ENCODE data around the gene DSCAML1.
"Not testable (repeated sequence)": the region's sequence is repeated elsewhere in the genome, so short reads cannot be mapped to it uniquely, and the experiment has no call there.

DSCAML1 gene

DNA sequence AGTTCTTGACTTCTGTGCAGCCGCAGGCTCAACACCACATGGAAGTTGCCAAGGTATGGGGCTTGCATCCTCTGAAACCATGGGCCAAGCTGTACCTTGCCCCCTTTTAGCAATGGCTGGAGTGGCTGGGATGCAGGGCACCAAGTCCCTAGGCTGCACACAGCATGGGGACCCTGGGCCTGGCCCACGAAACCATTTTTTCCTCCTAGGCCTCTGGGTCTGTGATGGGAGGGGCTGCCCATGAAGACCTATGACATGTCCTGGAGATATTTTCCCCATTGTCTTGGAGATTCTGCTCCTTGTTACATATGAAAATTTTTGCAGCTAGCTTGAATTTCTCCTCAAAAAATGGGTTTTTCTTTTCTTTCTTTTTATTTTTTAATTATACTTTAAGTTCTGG, 398.4 kb downstream of the DSCAML1 start:
- in situ Hi-C loops (cut with MboI; ENCODE audit: low sequenced_read_pairs), result not testable (repeated sequence)

DNA sequence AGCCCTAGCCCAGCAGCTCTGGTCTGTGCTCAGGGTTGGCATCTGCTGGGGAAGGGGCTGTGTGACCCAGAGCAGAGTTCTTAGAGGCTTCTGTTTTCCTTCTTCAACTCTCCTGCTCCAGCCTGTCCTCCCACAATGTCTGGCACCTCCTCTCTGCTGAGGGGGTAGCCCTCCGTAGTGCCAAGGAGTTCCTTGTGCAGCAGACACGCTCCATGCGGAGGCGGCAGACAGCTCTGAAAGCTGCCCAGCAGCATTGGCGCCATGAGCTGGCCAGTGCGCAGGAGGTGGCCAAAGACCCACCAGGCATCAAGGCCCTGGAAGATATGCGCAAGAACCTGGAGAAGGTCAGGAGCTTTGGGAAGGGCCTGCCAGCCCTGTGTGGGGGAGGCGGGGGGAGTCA, 400.0 kb downstream of the DSCAML1 start:
- in situ Hi-C loops (cut with MboI; ENCODE audit: low sequenced_read_pairs), result no loop called here

DNA sequence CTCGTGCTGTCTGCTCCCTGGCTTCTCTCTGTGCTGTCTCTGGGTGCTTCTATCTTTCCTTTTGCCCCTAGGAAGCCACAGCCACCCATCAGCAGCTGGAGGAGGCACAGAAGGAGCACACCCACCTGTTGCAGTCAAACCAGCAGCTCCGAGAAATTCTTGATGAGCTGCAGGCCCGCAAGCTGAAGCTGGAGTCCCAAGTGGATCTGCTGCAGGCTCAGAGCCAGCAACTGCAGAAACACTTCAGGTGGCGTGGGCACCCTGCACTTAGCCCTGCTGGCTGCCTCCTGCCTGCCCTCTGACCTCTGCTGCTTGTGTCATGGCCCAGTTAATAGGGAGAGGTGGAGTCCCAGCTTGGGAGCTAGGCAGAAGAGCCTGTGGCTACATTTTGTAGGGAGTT, 401.5 kb downstream of the DSCAML1 start:
- in situ Hi-C loops (cut with MboI; ENCODE audit: low sequenced_read_pairs), result no loop called here

DNA sequence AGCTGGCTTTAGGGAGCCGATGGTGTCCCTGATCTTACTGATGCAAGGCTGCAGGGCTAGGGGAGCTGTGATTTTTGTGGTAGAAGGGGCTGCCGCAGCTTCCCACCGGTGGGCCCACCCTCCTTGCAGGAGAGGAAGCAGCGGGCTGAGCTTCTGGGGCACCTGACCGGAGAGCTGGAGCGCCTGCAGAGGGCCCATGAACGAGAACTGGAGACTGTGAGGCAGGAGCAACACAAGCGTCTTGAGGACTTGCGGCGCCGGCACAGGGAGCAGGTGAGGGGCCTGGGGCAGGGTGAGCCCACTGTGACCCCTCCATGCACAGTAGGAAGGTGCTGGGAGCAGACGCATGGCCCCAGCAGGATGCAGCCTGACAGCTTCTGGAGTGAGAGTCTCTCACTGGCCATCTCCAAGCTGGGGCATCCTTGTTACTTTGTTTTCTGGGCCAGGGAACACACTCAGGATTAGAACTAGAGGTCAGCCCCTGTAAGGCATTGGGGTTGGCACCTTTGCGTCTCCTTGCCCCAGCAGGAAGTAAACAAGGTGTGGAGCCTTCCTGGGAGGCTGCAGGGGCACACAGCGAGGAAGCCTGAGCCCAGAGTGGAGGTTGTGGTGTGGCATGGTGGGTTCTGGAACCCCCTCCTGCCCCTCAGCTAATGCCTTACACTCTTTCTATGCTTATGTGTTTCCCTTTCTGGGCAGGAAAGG, 402.6 kb downstream of the DSCAML1 start:
- in situ Hi-C loops (cut with MboI; ENCODE audit: low sequenced_read_pairs), result no loop called here

DNA sequence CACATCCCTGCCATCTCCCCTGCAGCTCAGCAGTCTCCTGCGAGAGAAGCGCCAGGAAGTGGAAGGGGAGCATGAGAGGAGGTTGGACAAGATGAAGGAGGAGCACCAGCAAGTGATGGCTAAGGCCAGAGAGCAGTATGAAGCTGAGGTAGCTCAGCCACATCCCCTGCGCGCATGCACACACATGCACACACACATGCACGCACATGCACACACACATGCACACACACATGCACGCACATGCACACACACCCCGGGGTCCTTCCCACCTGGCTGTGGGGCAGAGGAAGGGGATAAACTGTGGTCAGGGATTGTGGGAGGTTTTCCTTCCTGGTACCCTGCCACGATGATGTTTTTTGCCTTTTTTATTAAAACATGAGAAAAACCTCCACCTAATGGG, 404.0 kb downstream of the DSCAML1 start:
- in situ Hi-C loops (cut with MboI; ENCODE audit: low sequenced_read_pairs), result no loop called here

DNA sequence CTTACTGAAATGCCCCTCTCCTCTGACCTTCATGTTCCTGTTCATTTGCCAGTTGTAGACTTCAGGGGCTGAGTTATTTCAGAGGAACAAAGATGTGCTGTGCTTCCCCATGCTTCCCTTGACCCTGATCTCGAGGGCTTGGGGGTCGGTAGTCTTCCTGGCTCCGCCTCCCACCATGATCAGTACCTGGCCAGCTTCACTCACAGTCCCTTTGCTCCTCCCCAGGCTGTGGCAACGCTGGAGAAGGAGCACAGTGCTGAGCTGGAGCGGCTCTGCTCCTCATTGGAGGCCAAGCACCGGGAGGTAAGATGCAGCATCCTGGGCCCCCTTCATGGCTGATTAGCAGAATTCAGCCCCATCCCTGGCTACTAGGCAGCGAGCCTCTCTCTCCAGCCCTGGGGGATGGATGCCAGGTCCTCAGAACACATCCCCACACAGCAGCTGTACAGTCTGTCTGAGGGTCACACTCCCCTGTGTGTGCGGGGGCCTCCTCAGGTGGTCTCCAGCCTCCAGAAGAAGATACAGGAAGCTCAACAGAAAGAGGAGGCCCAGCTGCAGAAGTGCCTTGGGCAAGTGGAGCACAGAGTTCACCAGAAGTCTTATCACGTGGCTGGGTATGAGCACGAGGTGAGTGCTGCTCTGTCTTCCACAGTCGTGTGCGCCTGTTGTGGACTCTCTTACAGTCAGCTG, 404.9 kb downstream of the DSCAML1 start:
- in situ Hi-C loops (cut with MboI; ENCODE audit: low sequenced_read_pairs), result no loop called here

DNA sequence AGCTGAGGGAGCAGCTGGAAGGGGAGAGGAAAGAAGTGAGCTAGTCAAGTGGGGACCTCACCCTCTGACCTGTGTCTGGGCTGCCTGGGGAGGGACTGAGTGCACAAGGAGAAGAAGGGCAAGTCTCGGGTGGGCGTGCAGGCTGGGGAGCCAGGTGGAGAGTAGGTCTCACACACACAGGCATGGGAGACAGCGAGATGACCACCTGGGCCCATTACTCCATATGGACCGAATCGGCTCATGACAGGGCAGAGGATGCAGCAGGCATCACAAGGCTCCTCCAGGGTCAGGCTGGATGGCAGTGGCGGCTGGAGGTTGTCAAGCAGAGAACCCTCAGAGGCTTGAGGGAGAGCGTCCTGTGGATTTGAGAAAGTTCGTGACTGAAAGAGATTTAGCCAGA, 405.8 kb downstream of the DSCAML1 start:
- in situ Hi-C loops (cut with MboI; ENCODE audit: low sequenced_read_pairs), result no loop called here

DNA sequence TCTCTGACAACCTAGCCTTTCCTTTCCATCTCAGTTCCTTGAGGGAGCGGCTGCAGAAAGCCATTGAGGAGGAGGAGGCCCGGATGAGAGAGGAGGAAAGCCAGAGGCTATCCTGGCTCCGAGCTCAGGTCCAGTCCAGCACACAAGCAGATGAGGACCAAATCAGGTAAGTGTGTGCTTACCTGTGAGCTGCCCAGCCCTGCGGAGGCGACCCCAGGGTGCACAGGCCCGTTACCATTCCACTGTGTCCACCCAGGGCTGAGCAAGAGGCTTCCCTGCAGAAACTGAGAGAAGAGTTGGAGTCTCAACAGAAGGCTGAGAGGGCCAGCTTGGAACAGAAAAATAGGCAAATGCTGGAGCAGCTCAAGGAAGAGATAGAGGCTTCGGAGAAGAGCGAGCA, 406.3 kb downstream of the DSCAML1 start:
- in situ Hi-C loops (cut with MboI; ENCODE audit: low sequenced_read_pairs), result no loop called here

DNA sequence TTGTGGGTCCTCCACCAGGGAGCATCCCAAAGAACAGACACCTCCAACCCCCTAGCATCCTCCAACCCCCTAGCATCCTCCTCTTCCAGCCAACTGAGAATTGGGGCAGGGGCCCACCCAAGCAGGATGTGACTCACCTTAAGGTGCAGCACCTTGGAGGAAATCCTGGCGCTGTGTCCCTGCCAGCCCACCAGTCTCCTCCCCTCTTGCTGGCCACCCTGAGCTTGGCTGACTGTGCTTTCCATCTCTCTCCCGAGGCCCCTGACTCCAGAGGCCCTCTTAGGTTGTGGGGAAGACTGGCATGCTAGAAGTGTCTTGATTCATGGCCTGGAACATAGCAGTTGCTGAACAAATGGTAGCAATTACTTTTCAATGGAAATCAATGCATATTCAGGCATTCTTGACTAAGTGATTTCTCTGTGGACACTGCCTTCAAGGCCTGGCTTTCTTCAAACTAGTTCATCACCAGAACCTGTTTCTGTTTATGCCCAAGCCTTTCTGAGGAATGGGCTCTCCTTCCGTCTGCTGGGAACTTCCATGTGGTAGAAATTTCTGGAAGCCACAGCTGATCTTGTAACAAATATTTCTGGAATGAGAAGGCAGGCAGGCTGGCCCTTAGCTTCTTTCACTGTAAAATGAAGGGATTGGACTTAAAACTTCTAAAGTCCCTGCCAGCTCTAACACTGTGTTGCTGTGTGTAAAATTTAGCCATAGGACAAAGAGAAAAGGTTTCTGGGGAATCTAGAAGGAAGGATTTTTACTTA, 408.8 kb downstream of the DSCAML1 start:
- in situ Hi-C loops (cut with MboI; ENCODE audit: low sequenced_read_pairs), result no loop called here

DNA sequence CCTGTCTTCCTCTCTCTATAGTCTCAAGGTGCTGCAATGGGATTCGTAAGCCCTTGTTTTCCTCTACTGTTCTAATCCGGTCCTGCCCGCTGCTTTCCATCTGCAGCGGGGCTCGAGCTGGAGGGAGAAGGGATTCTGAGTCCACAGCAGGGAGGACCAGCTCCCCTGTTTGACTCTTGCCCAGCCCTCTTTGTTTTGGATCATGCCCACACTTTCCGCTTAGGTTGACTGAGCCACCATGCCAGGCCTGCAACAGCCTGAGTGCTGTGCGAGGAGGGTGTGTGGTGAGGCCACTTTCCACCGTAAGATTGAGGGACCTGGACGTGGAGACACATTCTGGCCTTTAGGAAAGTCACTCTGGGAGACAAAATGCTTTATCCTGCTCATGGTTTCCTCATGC, 411.1 kb downstream of the DSCAML1 start:
- in situ Hi-C loops (cut with MboI; ENCODE audit: low sequenced_read_pairs), result no loop called here

DNA sequence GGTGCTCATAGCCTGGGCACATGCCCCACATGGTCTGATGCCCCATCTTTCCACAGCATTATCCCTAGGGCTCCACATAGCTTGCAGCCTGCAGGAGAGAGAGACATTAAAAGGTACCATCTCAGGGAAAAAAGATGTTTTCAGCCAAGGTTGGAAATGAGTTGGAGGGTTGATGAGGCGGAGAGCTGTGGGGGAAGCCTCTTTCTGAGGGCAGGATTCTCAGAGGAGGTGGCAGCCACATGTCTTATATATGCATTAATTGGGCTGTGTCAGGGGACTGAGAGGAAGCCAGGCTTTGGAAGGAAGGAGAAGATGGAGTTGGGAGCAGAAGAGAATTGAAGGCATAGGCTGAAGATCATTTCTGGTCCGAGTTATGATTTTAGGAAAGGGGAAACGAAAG, 411.5 kb downstream of the DSCAML1 start:
- in situ Hi-C loops (cut with MboI; ENCODE audit: low sequenced_read_pairs), result no loop called here

DNA sequence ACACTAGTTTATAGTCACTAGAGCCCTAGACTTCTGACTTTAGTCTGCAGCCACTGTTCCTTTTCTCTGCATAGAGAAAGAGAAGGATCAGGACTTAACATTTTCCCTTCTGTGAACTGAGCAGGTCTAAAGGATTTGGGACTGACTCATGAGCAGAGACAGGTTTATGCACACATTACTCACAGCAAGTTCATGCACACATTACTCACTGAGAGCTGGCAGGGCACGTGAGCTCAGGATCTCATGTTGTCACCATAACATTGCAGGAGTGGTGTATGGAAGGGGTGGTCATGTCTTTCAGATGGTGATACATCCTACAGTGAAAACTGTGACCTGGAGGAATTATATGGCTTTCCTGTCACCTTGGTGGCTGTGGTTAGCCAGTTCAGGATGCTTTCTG, 413.0 kb downstream of the DSCAML1 start:
- in situ Hi-C loops (cut with MboI; ENCODE audit: low sequenced_read_pairs), result no loop called here

DNA sequence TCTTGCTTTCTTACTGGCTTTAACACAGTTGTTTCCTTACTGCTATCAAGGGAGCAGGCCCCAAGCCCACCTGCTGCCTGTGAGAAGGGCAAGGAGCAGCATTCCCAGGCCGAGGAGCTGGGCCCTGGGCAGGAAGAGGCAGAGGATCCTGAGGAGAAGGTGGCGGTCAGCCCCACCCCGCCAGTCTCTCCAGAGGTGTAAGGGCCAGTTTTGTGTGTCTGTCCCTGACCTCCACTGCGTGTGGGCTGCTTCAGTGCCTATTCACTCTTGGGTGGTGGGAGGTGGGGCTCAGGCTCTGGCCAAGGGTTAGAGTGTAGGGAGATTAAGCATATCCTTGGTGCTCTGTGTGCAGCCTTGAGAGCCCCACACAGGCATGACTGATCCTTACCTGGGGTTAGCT, 414.3 kb downstream of the DSCAML1 start:
- in situ Hi-C loops (cut with MboI; ENCODE audit: low sequenced_read_pairs), result no loop called here

DNA sequence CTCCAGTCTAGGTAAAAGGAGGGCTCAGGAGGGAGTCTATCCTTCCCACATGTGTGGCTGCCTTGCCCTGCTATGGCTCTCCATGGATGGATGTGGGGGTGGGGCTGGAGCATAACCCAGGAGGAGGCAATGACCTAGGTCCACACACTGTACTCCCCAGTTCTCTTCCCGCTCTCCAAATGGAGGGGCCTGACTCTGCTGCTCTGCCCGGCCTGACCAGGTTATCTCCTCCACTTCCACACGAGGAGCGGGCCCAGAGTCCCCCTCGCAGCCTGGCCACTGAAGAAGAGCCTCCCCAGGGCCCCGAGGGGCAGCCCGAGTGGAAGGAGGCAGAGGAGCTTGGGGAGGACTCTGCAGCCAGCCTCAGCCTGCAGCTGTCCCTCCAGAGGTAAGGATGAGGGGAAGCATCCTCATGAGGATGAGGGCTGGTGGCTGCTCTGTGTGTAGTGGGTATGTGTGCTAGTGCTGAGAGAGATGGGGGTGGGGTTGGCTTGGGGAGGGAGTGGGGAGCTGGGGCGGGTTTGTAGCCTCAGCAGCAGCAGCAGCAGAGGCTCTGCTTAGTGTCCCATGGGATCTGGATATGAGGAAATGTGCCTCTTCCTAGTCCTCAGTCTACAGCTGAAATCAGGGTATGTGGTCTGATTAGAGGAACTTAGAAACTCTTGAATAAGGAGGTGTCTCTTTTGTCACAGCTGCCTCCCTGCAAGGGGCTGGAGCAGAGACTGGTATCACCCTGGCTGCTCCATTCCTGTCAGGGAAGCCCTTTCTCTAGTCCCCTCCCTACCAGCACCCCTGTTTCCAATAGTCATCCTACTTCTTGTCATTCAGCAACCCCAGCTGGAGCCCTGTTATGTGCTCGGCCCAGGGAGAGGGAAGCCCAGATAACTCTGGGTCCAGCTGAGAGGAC, 415.3 kb downstream of the DSCAML1 start:
- in situ Hi-C loops (cut with MboI; ENCODE audit: low sequenced_read_pairs), result no loop called here

DNA sequence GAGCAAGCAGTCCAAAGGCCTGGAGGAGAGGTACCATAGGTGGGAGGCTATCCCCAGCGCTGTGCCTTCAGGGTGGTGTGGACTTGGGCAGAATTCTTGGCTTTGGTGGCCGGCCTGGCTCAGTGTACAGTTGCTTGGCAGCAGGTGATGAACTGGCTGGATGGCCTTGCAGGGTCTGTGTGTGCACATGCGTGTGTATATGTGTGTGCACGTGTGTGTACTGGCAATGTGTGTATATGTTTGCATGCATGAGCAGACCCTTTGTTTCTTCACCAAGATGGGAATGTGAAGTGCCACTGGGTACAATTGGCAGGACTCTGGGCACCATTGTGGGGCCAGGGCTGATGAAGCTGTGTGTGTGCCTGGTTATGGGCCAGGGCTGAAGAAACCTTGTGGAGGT, 416.3 kb downstream of the DSCAML1 start:
- in situ Hi-C loops (cut with MboI; ENCODE audit: low sequenced_read_pairs), result no loop called here

DNA sequence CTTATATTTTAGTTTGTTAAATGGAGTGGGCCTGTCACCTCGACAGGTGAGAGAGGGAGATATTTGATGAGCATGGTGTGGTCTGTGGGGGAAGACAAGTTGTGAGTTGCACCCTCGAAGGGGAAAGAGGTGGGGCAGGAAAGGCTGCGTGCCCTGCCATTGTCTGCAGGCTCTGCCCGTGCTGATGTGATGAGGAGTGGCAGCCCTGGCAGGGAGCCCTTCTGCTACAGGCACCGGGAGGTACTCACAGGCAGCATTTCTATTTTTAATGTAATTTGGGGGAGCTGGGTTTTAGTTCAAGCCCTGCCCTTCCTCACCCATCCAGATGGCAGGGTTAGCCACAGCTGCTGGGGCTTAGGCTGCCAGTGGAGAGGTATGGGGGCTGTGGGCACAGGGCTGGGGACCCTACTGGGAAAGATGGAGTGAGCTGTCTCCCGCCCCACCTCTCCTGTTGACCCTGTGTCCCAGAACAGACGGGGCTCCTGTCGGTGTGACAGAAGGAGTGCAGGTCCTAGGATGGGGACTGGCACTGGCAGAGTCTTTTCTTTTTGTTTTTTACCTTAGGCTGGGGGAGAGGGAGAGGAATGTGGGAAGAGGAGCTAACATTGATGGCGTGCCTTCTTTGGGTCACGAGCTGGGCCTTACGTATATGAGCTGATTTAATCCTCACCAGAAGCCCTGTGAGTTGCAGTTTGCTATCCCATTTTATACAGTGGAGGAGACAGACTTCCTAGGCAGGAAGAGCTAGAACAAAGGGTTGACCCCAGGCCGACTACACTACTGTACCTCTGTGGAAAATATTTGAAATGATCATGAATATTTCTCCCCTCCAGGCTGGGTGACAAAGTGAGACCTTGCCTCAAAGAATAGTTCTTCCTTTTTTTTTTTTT, 417.8 kb downstream of the DSCAML1 start:
- in situ Hi-C loops (cut with MboI; ENCODE audit: low sequenced_read_pairs), result no loop called here

Data from hTERT RPE-1 (cell line).